GM13977 (cell line): Measurements from ENCODE around the gene ELP4.
"Not testable (repeated sequence)": the region's sequence is repeated elsewhere in the genome, so short reads cannot be mapped to it uniquely, and the experiment has no call there.

Experiments used
- DNase-seq: peaks from one replicate; pipeline ENCODE4 v3.0.0; 2012; ENCODE audit warnings: low spot score
- CTCF ChIP-seq: IDR thresholded peaks from 2 replicates; pipeline ENCODE4 v1.5.1; 2012; ENCODE audit warnings: mild to moderate bottlenecking, control low read depth; ENCODE audit not compliant: insufficient read depth; ENCODE audit errors: extremely low read depth, missing control alignments
- in situ Hi-C: fragments of 300-500 bp; cut with MboI; formaldehyde crosslinking; loops from one replicate; pipeline ENCODE4 v1.12.0; 2022; ENCODE audit warnings: low sequenced_read_pairs, low pct_unique_long_range_greater_than_20kb, mixed read lengths, inconsistent platforms; ENCODE audit not compliant: unreplicated experiment

The ELP4 gene

DNA sequence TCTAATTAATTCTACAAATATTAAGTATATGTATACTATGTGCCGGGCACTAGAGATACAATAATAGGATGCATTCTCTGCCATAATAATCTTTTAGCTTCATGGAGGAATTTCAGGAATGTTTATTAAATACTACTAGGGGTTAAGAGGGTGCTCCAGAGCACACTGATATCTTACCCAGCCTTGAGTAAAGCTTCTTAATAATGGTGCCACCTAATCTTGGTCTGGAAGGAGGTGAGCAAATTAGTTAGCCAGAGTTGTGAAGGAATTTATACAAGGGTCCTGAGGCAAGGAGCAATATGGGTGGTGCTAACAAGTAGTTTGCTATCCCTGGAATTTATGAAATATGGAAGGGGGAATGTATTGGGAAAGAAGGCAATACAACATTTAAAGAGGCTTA is 21.7 kb downstream of the ELP4 start:
- no peak for TF ChIP-seq CTCF
- no peak for DNase-seq
- in situ Hi-C loops = no loop called here

- no peak for TF ChIP-seq CTCF
- DNase-seq = no peak
- in situ Hi-C loops = no loop called here
These were observed 25.9 kb downstream of the ELP4 start for GRCh38 chr11:31535479-31535878.

DNA sequence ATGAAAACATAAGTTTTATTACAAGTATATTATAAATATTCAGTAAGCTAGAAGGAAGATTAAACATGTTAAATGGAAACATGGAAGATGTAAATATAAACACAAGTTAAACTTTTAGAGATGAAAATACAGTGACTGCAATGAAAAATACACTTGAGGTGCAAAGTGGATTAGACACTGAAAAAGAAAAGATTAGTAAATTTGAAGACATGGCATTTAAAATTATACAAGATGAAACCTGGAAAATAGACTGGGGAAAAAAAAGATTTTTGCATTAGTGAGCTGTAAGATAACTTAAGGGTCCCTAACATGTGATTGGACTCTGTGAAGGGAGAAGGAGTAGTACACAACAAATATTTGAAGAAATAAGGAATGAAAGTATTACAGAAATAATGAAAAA is 33.3 kb downstream of the ELP4 start:
- no peak for TF ChIP-seq CTCF
- in situ Hi-C loops = no loop called here
- no peak for DNase-seq

GRCh38 chr11:31555938-31556337 is 46.4 kb downstream of the ELP4 start:
- DNase-seq = no peak
- in situ Hi-C loops = no loop called here

DNA sequence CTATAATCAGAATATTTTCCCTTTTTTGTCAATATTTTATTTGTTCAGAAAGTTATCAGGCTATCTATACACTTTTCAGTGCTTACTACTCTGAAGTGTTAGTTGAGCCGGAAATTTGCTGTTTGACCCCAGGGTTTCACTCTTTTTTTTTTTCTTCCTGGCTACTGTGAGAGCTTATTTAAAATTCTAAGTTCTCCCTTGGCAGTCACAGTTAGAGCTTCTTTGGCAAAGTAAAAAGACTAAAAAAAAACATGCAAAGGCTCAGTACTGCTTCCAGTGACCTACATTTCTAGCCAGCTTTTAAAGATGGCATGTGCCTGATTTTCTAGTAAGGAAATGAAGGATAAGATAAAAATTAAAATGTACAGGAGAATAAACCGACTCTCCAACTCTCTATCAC is 48.4 kb downstream of the ELP4 start:
- no peak for TF ChIP-seq CTCF

More at GRCh38 chr11:31555938-31556337, 46.4 kb downstream of the ELP4 start:
- no peak for TF ChIP-seq CTCF

DNA sequence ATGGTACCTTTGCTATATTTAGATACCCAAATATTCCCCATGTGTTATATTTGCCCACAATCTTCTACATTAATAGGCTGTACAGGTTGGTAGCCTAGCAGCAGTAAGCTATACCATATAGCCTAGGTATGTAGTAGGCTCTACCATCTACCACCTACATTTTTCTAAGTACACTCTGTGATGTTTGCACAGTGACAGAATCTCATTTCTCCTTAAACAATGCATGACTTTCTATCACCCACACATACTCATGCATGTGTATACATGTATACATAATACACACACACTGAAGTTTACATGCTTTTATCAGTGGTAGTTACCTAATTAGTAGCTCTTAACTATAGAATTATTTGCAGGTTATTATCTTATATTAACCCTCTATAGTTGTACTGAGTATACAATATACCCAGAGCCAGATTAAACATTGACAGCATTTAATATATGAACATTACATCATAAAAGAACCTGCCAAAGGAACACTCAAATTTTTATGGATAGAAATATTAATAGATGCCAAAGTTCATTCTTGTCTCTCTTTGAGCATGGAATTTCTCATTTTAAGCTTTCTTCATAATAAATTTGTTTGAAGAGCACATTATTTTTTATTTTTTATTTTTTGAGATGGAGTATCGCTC is 51.4 kb downstream of the ELP4 start:
- no peak for DNase-seq
- in situ Hi-C loops = no loop called here
- TF ChIP-seq CTCF = no peak

More for the DNA sequence above, 48.4 kb downstream of the ELP4 start:
- DNase-seq = no peak
- in situ Hi-C loops = no loop called here

DNA sequence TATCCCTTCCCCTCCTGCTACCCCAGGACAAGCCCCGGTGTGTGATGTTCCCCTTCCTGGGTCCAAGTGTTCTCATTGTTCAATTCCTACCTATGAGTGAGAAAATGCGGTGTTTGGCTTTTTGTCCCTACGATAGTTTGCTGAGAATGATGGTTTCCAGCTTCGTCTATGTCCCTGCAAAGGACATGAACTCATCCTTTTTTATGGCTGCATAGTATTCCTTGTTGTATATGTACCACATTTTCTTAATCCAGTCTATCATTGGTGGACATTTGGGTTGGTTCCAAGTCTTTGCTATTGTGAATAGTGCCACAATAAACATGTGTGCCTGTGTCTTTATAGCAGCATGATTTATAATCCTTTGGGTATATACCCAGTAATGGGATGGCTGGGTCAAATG is 55.0 kb downstream of the ELP4 start:
- in situ Hi-C loops, DNase-seq: not testable (repeated sequence)

DNA sequence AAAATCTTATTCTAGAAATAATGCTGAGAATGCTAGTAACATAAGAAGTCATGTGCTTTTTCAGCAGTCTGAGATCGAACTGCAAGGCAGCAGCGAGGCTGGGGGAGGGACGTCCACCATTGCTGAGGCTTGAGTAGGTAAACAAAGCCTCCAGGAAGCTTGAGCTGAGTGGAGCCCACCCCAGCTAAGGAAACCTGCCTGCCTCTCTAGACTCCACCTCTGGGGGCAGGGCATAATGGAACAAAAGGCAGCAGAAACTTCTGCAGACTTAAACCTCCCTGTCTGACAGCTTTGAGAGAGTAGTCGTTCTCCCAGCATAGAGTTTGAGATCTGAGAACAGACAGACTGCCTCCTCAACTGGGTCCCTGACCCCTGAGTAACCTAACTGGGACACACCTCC is 64.6 kb downstream of the ELP4 start:
- DNase-seq = not testable (repeated sequence)

DNA sequence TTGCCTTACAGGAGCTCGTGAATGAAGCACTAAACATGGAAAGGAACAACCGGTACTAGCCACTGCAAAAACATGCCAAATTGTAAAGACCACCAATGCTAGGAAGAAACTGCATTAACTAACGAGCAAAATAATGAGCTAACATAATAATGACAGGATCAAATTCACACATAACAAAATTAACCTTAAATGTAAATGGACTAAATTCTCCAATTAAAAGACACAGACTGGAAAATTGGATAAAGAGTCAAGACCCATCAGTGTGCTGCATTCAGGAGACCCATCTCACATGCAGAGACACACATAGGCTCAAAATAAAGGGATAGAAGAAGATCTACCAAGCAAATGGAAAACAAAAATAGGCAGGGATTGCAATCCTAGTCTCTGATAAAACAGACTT is 66.2 kb downstream of the ELP4 start:
- in situ Hi-C loops, DNase-seq: not testable (repeated sequence)

More for the DNA sequence above, 64.6 kb downstream of the ELP4 start:
- in situ Hi-C loops = not testable (repeated sequence)

DNA sequence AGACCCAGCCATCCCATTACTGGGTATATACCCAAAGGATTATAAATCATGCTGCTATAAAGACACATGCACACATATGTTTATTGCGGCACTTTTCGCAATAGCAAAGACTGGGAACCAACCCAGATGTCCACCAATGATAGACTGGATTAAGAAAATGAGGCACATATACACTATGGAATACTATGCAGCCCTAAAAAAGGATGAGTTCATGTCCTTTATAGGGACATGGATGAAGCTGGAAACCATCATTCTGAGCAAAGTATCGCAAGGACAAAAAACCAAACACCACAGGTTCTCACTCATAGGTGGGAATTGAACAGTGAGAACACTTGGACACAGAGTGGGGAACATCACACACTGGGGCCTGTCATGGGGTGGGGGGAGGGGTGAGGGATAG is 69.8 kb downstream of the ELP4 start:
- DNase-seq, in situ Hi-C loops: not testable (repeated sequence)
